SU-DHL-6 (cell line): ENCODE data around the gene ANKRD33B.

Experiments used
- H2AFZ ChIP-seq: fragments of 200-600 bp; sonication (generic); 2 replicates; pipeline ENCODE4 v1.6.1; 2014; ENCODE audit warnings: low read depth, mild to moderate bottlenecking, moderate library complexity, mixed read lengths, antibody characterized with exemption, low read length; ENCODE audit not compliant: severe bottlenecking
- H3F3A ChIP-seq: fragments of 200-600 bp; shearing (Covaris generic); 2 replicates; pipeline ENCODE4 v1.6.0; 2016; ENCODE audit warnings: antibody characterized with exemption, mild to moderate bottlenecking; ENCODE audit not compliant: insufficient read depth
- H3K27ac ChIP-seq: fragments of 200-600 bp; sonication (generic); 2 replicates; pipeline ENCODE4 v1.5.1; 2016; ENCODE audit warnings: low read depth, mild to moderate bottlenecking, low read length, moderate library complexity, mixed read lengths
- H3K27me3 ChIP-seq: fragments of 200-600 bp; sonication (generic), shearing (Covaris generic); 2 replicates; pipeline ENCODE4 v1.6.0; 2014; ENCODE audit warnings: mild to moderate bottlenecking, low read length
- H3K36me3 ChIP-seq: fragments of 200-600 bp; sonication (generic); 2 replicates; pipeline ENCODE4 v1.6.1; 2014; ENCODE audit warnings: mild to moderate bottlenecking, low read length, mixed read lengths
- H3K4me2 ChIP-seq: fragments of 300-600, 200-600 bp; shearing (Covaris generic), sonication (generic); 2 replicates; pipeline ENCODE4 v1.6.0; 2014; ENCODE audit warnings: low read length, low read depth, mild to moderate bottlenecking; ENCODE audit not compliant: poor library complexity, severe bottlenecking
- H3K4me3 ChIP-seq: fragments of 200-600 bp; sonication (generic); 2 replicates; pipeline ENCODE4 v1.5.1; 2014; ENCODE audit warnings: antibody characterized with exemption, low read length, mild to moderate bottlenecking, mixed read lengths; ENCODE audit not compliant: insufficient read depth, poor library complexity, severe bottlenecking
- H3K79me2 ChIP-seq: fragments of 200-600 bp; sonication (generic); 2 replicates; pipeline ENCODE4 v1.6.1; 2014; ENCODE audit warnings: mild to moderate bottlenecking, low read length, moderate library complexity; ENCODE audit not compliant: insufficient read depth
- H3K9ac ChIP-seq: fragments of 200-600 bp; sonication (generic); 2 replicates; pipeline ENCODE4 v1.7.0; 2014; ENCODE audit warnings: mild to moderate bottlenecking, low read length
- H3K9me2 ChIP-seq: fragments of 200-600 bp; sonication (generic); replicated peaks from 2 replicates; pipeline ENCODE4 v1.6.1; 2014; ENCODE audit warnings: low read length; ENCODE audit not compliant: insufficient read depth
- H3K9me3 ChIP-seq: fragments of 200-600 bp; sonication (generic); 2 replicates; pipeline ENCODE4 v1.6.1; 2014; ENCODE audit warnings: low read length, mixed read lengths; ENCODE audit not compliant: insufficient read depth
- H4K20me1 ChIP-seq: fragments of 200-600 bp; sonication (generic); 2 replicates; pipeline ENCODE4 v1.6.1; 2014; ENCODE audit warnings: low read depth, mild to moderate bottlenecking, antibody characterized with exemption, low read length, moderate library complexity, mixed read lengths
- CTCF ChIP-seq: fragments of 200-600 bp; sonication (generic); IDR thresholded peaks from one replicate; pipeline ENCODE4 v1.5.1; 2017; ENCODE audit warnings: antibody characterized with exemption, mild to moderate bottlenecking, low read length, moderate library complexity; ENCODE audit not compliant: insufficient read depth, poor library complexity, severe bottlenecking
- EZH2phosphoT487 ChIP-seq: fragments of 200-600 bp; sonication (generic), shearing (Covaris generic); conservative IDR thresholded peaks from 2 replicates; pipeline ENCODE4 v1.6.1; 2018; ENCODE audit warnings: mild to moderate bottlenecking, antibody characterized with exemption, low read length, moderate library complexity, mixed read lengths

Gene ANKRD33B

GRCh38 chr5:10551782-10552138, 12.1 kb upstream of the ANKRD33B start:
- H3K27ac ChIP-seq, result no peak overlapping the region

GRCh38 chr5:10552183-10553143, 11.4 kb upstream of the ANKRD33B start:
- no peak overlapping the region for H3K27ac ChIP-seq

More at GRCh38 chr5:10551782-10552138, 12.1 kb upstream of the ANKRD33B start:
- no peaks in the 10 kb centered on the region for H3K9me2 ChIP-seq
- no peaks in the 10 kb centered on the region for H3K79me2 ChIP-seq
- H3K4me2 ChIP-seq, result no peak overlapping the region
- no peaks in the 10 kb centered on the region for H3K9me3 ChIP-seq
- TF ChIP-seq EZH2phosphoT487 (no peak), CTCF (no peak)
- H2AFZ ChIP-seq, result no peak overlapping the region
- no peaks in the 10 kb centered on the region for H3K27me3 ChIP-seq
- no peak overlapping the region for H3K9ac ChIP-seq
- H3K36me3 ChIP-seq, result no peaks in the 10 kb centered on the region
- H3F3A ChIP-seq, result no peaks in the 10 kb centered on the region
- no peaks in the 10 kb centered on the region for H4K20me1 ChIP-seq
- no peak overlapping the region for H3K4me3 ChIP-seq

GRCh38 chr5:10553476-10553875, 10.4 kb upstream of the ANKRD33B start:
- TF ChIP-seq EZH2phosphoT487 (no peak), CTCF (no peak)
- H3K27ac ChIP-seq, result no peak overlapping the region
- no peaks in the 10 kb centered on the region for H3K27me3 ChIP-seq
- no peaks in the 10 kb centered on the region for H3K36me3 ChIP-seq
- H3K9ac ChIP-seq, result no peak overlapping the region
- H4K20me1 ChIP-seq, result no peaks in the 10 kb centered on the region
- no peaks in the 10 kb centered on the region for H3K9me2 ChIP-seq
- no peaks in the 10 kb centered on the region for H3K79me2 ChIP-seq
- no peak overlapping the region for H2AFZ ChIP-seq
- H3K9me3 ChIP-seq, result no peaks in the 10 kb centered on the region
- no peak overlapping the region for H3K4me3 ChIP-seq
- H3K4me2 ChIP-seq, result no peak overlapping the region
- no peaks in the 10 kb centered on the region for H3F3A ChIP-seq

More at GRCh38 chr5:10552183-10553143, 11.4 kb upstream of the ANKRD33B start:
- peak overlapping the region; percentile 24; the same call in 1 of the 2 replicates for H3K9ac ChIP-seq
- TF ChIP-seq EZH2phosphoT487 (no peak), CTCF (no peak)
- H2AFZ ChIP-seq, result peak overlapping the region; percentile 55
- H3F3A ChIP-seq, result no peaks in the 10 kb centered on the region
- H3K27me3 ChIP-seq, result no peaks in the 10 kb centered on the region
- H3K4me2 ChIP-seq, result peak overlapping the region; percentile 11
- no peaks in the 10 kb centered on the region for H3K9me3 ChIP-seq
- H3K36me3 ChIP-seq, result no peaks in the 10 kb centered on the region
- no peak overlapping the region for H3K4me3 ChIP-seq
- H4K20me1 ChIP-seq, result no peaks in the 10 kb centered on the region
- H3K79me2 ChIP-seq, result no peaks in the 10 kb centered on the region
- H3K9me2 ChIP-seq, result no peaks in the 10 kb centered on the region
